ENCODE data around the gene ITGAL. TPM values are rescaled to one million over a fixed set of nuclear protein-coding genes. Genes with fewer than 3 reads are reported as not detected.

The ITGAL gene
- total and polyA plus RNA-seq, 2 of the 13 experiments (the other 11 are each of a cell fraction or from before 2014, with no cell fraction given), result 0.86 to 1.2 TPM

GRCh38 chr16:30521873-30522641 is 49.5 kb downstream of the ITGAL start (continued):
- TF ChIP-seq, protein P1, sequence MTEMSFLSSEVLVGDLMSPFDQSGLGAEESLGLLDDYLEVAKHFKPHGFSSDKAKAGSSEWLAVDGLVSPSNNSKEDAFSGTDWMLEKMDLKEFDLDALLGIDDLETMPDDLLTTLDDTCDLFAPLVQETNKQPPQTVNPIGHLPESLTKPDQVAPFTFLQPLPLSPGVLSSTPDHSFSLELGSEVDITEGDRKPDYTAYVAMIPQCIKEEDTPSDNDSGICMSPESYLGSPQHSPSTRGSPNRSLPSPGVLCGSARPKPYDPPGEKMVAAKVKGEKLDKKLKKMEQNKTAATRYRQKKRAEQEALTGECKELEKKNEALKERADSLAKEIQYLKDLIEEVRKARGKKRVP (CRISPR knock-in tag; IDR thresholded peaks at IDR 0.05), result no peak
- TF ChIP-seq HIVEP1 (CRISPR knock-in tag; IDR thresholded peaks at IDR 0.05) (peak; percentile 85), ATF1 (CRISPR knock-in tag; IDR thresholded peaks at IDR 0.05) (peak; percentile 89), ZNF629 (CRISPR knock-in tag; conservative IDR thresholded peaks at IDR 0.05) (0 out of 2 replicates have a peak, but pooled peaks have one; percentile 31), ZNF10 (CRISPR knock-in tag; IDR thresholded peaks at IDR 0.05; ENCODE audit: borderline replicate concordance, low read depth) (no peak), ZEB1 (IDR thresholded peaks at IDR 0.05; ENCODE audit: insufficient replicate concordance, low read depth) (no peak), RAD21 (CRISPR knock-in tag; IDR thresholded peaks at IDR 0.05) (no peak), NFRKB (IDR thresholded peaks at IDR 0.05) (no peak), IKZF1 (IDR thresholded peaks at IDR 0.05) (no peak), ZNF572 (CRISPR knock-in tag; IDR thresholded peaks at IDR 0.05) (no peak), BCL6 (CRISPR knock-in tag; IDR thresholded peaks at IDR 0.05) (no peak), SOX6 (IDR thresholded peaks at IDR 0.05) (no peak), SOX6 (CRISPR knock-in tag; IDR thresholded peaks at IDR 0.05) (peak; percentile 54; the same call in 1 of the 2 replicates), KMT2B (CRISPR knock-in tag; IDR thresholded peaks at IDR 0.05) (0 out of 2 replicates have a peak, but pooled peaks have one; percentile 25), CC2D1A (CRISPR knock-in tag; IDR thresholded peaks at IDR 0.05) (no peak), ZNF407 (CRISPR knock-in tag; IDR thresholded peaks at IDR 0.05; ENCODE audit: not compliant biosample characterization) (peak; percentile 84), EED (CRISPR knock-in tag; IDR thresholded peaks at IDR 0.05) (no peak), XRCC5 (optimal IDR thresholded peaks at IDR 0.05; ENCODE audit: low read length) (no peak), ASH2L (IDR thresholded peaks at IDR 0.05; ENCODE audit: insufficient read length, low read depth, low read length) (no peak)
- TF ChIP-seq, protein P2, sequence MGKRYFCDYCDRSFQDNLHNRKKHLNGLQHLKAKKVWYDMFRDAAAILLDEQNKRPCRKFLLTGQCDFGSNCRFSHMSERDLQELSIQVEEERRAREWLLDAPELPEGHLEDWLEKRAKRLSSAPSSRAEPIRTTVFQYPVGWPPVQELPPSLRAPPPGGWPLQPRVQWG (CRISPR knock-in tag; IDR thresholded peaks at IDR 0.05; ENCODE audit: borderline replicate concordance, low read depth), result no peak
- TF ChIP-seq, protein P3, sequence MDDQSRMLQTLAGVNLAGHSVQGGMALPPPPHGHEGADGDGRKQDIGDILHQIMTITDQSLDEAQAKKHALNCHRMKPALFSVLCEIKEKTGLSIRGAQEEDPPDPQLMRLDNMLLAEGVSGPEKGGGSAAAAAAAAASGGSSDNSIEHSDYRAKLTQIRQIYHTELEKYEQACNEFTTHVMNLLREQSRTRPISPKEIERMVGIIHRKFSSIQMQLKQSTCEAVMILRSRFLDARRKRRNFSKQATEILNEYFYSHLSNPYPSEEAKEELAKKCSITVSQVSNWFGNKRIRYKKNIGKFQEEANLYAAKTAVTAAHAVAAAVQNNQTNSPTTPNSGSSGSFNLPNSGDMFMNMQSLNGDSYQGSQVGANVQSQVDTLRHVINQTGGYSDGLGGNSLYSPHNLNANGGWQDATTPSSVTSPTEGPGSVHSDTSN (CRISPR knock-in tag; IDR thresholded peaks at IDR 0.05; ENCODE audit: borderline replicate concordance), result no peak
